SK-N-SH (cell line): Measurements from ENCODE around the gene RANBP2. TPM values are rescaled to one million over a fixed set of nuclear protein-coding genes. Genes with fewer than 3 reads are reported as not detected.

Experiments used
- CTCF ChIA-PET: fragments of 300-600, 350-600 bp; formaldehyde crosslinking; extraction: SDS; loops from one replicate; lab custom pipeline; 2021; lab: Yijun Ruan, JAX
- POLR2A ChIA-PET: fragments of 350-600 bp; sonication (Branson Sonifier 250); formaldehyde crosslinking; extraction: SDS; loops from one replicate; lab custom pipeline; 2020; ENCODE audit warnings: antibody characterized with exemption, inconsistent platforms; lab: Yijun Ruan, JAX
- DNase-seq: peaks from one replicate; pipeline ENCODE4 v3.0.0; 2012
- H2AFZ ChIP-seq: fragments of 200-600 bp; sonication (generic); 2 replicates; pipeline ENCODE4 v1.8.1; 2016; ENCODE audit warnings: antibody characterized with exemption, mild to moderate bottlenecking, low read depth
- H3F3A ChIP-seq: fragments of 200-600 bp; sonication (generic); replicated peaks from 2 replicates; pipeline ENCODE3; 2016; ENCODE audit warnings: antibody characterized with exemption, mild to moderate bottlenecking; ENCODE audit not compliant: insufficient read depth
- H3K27ac ChIP-seq, 2 experiments: fragments of 200-500 bp in 1 of 2; fragments of 200-600 bp in 1 of 2; sonication (Bioruptor generic) in 1 of 2; sonication (generic), shearing (Covaris generic) in 1 of 2; 2 replicates each; pipeline versions ENCODE4 v1.5.1 to v1.6.1; 2014 to 2016; ENCODE audit warnings: low read depth in 2 of 2, inconsistent platforms in 1 of 2, low read length in 1 of 2, mild to moderate bottlenecking in 1 of 2, mixed read lengths in 1 of 2
- H3K27me3 ChIP-seq: fragments of 200-600 bp; sonication (generic), shearing (Covaris generic); 2 replicates; pipeline ENCODE4 v1.6.1; 2016; ENCODE audit warnings: mixed run types; ENCODE audit not compliant: insufficient read depth
- H3K36me3 ChIP-seq, 2 experiments: fragments of 200-500 bp in 1 of 2; fragments of 200-600 bp in 1 of 2; sonication (Bioruptor generic) in 1 of 2; sonication (generic) in 1 of 2; replicated peaks in 1 of 2; 2 replicates each; pipeline versions ENCODE3 to v1.5.1; 2014 to 2016; ENCODE audit warnings: low read length in 1 of 2, mild to moderate bottlenecking in 1 of 2; ENCODE audit not compliant: insufficient read depth in 2 of 2, control insufficient read depth in 1 of 2
- H3K4me1 ChIP-seq, 2 experiments: fragments of 200-500 bp in 1 of 2; fragments of 200-600 bp in 1 of 2; sonication (Bioruptor generic) in 1 of 2; sonication (generic), shearing (Covaris generic) in 1 of 2; 2 replicates each; pipeline versions ENCODE4 v1.5.1 to v1.6.1; 2014 to 2016; ENCODE audit warnings: low read depth in 1 of 2, low read length in 1 of 2, mixed run types in 1 of 2; ENCODE audit not compliant: insufficient read depth in 2 of 2, control insufficient read depth in 1 of 2
- H3K4me2 ChIP-seq: fragments of 200-600 bp; sonication (generic), shearing (Covaris generic); 2 replicates; pipeline ENCODE4 v1.6.1; 2017; ENCODE audit warnings: mixed run types
- H3K4me3 ChIP-seq, 2 experiments: fragments of 200-500 bp in 1 of 2; fragments of 200-600 bp in 1 of 2; sonication (Bioruptor generic) in 1 of 2; sonication (generic), shearing (Covaris generic) in 1 of 2; 2 replicates each; pipeline versions ENCODE4 v1.5.1 to v1.8.1; 2014 to 2016; ENCODE audit warnings: low read depth in 2 of 2, inconsistent platforms in 1 of 2, low read length in 1 of 2, mild to moderate bottlenecking in 1 of 2, mixed read lengths in 1 of 2, moderate library complexity in 1 of 2
- H3K79me2 ChIP-seq: fragments of 200-600 bp; sonication (generic); 2 replicates; pipeline ENCODE4 v1.8.1; 2017; ENCODE audit warnings: mild to moderate bottlenecking; ENCODE audit not compliant: insufficient read depth
- H3K9ac ChIP-seq: fragments of 200-600 bp; sonication (generic); 2 replicates; pipeline ENCODE4 v1.6.1; 2017; ENCODE audit warnings: mixed run types
- H3K9me2 ChIP-seq: fragments of 200-600 bp; sonication (generic); 2 replicates; pipeline ENCODE4 v1.6.1; 2017; ENCODE audit warnings: mixed run types
- H3K9me3 ChIP-seq: fragments of 200-600 bp; sonication (generic); 2 replicates; pipeline ENCODE4 v1.6.1; 2017; ENCODE audit warnings: mixed run types, mild to moderate bottlenecking, moderate library complexity
- H4K20me1 ChIP-seq: fragments of 200-600 bp; sonication (generic); 2 replicates; pipeline ENCODE4 v1.6.1; 2017; ENCODE audit warnings: mild to moderate bottlenecking, mixed run types; ENCODE audit not compliant: insufficient read depth
- CHD2 ChIP-seq: fragments of 150-350 bp; IDR thresholded peaks from 2 replicates; pipeline ENCODE4 v1.6.1; 2018; ENCODE audit warnings: low read length; ENCODE audit not compliant: partially characterized antibody
- EP300 ChIP-seq, 2 experiments: IDR thresholded peaks; 2 replicates each; pipeline versions ENCODE4 v1.4.0 to v1.6.1; 2012; ENCODE audit warnings: borderline replicate concordance in 1 of 2, low read depth in 1 of 2, low read length in 1 of 2
- FOXJ3 ChIP-seq: sonication (generic); formaldehyde crosslinking; IDR thresholded peaks from 2 replicates; pipeline ENCODE4 v1.5.1; 2020; ENCODE audit warnings: mild to moderate bottlenecking, missing genetic modification reagents
- GABPA ChIP-seq: IDR thresholded peaks from 2 replicates; pipeline ENCODE4 v1.4.0; 2012; ENCODE audit warnings: low read depth, mild to moderate bottlenecking
- GATA2 ChIP-seq: sonication (generic); formaldehyde crosslinking; IDR thresholded peaks from 2 replicates; pipeline ENCODE4 v1.5.0; 2020; ENCODE audit warnings: mild to moderate bottlenecking, missing genetic modification reagents
- MEF2A ChIP-seq: IDR thresholded peaks from 2 replicates; pipeline ENCODE4 v1.4.0; 2012; ENCODE audit warnings: low read depth, borderline replicate concordance
- NFIC ChIP-seq: IDR thresholded peaks from 2 replicates; pipeline ENCODE4 v1.4.0; 2012; ENCODE audit warnings: borderline replicate concordance
- POLR2AphosphoS5 ChIP-seq: IDR thresholded peaks from 2 replicates; pipeline ENCODE4 v1.6.1; 2012; ENCODE audit warnings: low read depth, low read length
- RAD21 ChIP-seq: IDR thresholded peaks from 2 replicates; pipeline ENCODE4 v1.6.1; 2012; ENCODE audit warnings: mild to moderate bottlenecking, low read length
- REST ChIP-seq: IDR thresholded peaks from 2 replicates; pipeline ENCODE4 v1.6.1; 2012; ENCODE audit warnings: mild to moderate bottlenecking, low read depth, low read length, moderate library complexity
- RXRA ChIP-seq: IDR thresholded peaks from 2 replicates; pipeline ENCODE4 v1.4.0; 2012; ENCODE audit warnings: low read depth, mild to moderate bottlenecking, borderline replicate concordance
- SMC3 ChIP-seq: IDR thresholded peaks from 2 replicates; pipeline ENCODE4 v1.6.1; 2012; ENCODE audit warnings: low read depth, low read length, improper control_type of control experiment
- TAF1 ChIP-seq: IDR thresholded peaks from 2 replicates; pipeline ENCODE4 v1.6.1; 2012; ENCODE audit warnings: low read depth, mild to moderate bottlenecking, low read length, moderate library complexity, borderline replicate concordance
- ZBTB33 ChIP-seq: IDR thresholded peaks from 2 replicates; pipeline ENCODE4 v1.4.0; 2012; ENCODE audit warnings: low read depth, borderline replicate concordance
- WGBS: methylation state at CpG from one replicate; pipeline ENCODE4 v1.1.6; 2017; ENCODE audit warnings: low lambda C conversion rate; 5-methylcytosine and 5-hydroxymethylcytosine counted together
- polyA plus RNA-seq, 3 experiments: library from polyadenylated mRNA; depleted of rRNA; stranded (reverse); fragments of >200 nt; gene quantifications; 2 replicates each; pipeline ENCODE4 v1.2.3, GENCODE V29; 2012
- TF ChIP-seq, protein P1 (sequence below): fragments of 150-350 bp; IDR thresholded peaks from 2 replicates; pipeline ENCODE4 v1.6.1; 2016; ENCODE audit warnings: mild to moderate bottlenecking, low read depth, low read length

Gene RANBP2
- polyA plus RNA-seq, 1 of the 3 experiments (the other 2 are of a cell fraction) = 3.6 TPM

DNA sequence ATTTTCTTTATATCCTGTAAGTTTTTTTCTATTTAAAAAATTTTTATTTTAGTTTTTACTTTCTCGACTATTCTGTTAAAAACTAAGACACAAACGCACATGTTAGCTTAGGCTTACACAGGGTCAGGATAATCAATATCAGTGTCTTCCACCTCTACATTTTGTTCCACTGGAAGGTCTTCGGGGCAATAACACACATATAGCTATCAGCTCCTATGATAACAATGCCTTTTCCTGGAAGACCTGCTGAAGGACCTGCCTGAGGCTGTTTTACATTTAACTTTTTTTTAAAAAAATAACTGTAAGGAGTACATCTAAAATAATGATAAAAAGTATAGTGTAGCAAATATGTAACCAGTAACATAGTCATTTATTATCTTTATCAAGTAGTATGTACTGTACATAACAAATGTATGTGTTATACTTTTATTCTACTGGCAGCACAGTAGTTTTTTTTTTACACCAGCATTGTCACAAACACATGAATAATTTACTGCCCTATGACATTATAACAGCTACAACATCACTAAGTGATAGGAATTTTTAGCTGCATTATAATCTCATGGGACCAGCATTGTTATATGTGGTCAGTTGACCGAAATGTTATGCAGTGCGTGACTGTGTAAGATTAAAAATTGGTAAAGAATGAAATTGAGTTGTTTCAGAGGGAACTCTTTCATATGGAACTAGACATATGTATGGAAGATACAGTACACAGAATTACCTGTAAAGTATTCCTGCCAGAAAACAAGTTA lies 105.2 kb downstream of the RANBP2 start:
- H3K4me1 ChIP-seq = no peaks in the 10 kb centered on the region
- no peak for DNase-seq
- peaks cover 14% of the 10 kb centered on the region for H3F3A ChIP-seq
- no peak overlapping the region for H3K27ac ChIP-seq
- no peaks in the 10 kb centered on the region for H3K27me3 ChIP-seq
- H3K4me2 ChIP-seq = no peak overlapping the region
- peaks cover 8 to 37% of the 10 kb centered on the region in 2 experiments for H3K36me3 ChIP-seq
- no peak overlapping the region for H2AFZ ChIP-seq
- H3K9me2 ChIP-seq = 0 out of 2 replicates have a peak, but pooled peaks cover 6% of the 10 kb centered on the region
- H3K4me3 ChIP-seq = no peak overlapping the region
- ChIA-PET CTCF (interaction anchor here (0.9 to 1.3 kb wide), 3 partner anchors 9 to 104 kb away, joined by 3 read pairs; no protein-coding TSS in a partner anchor), POLR2A (no interaction called here)
- H3K9ac ChIP-seq = no peak overlapping the region
- H3K9me3 ChIP-seq = no peaks in the 10 kb centered on the region
- no peaks in the 10 kb centered on the region for H3K79me2 ChIP-seq
- H4K20me1 ChIP-seq = no peaks in the 10 kb centered on the region
- 95% methylated on average over 5 of the region's 5 CpGs for WGBS
- TF ChIP-seq TAF1 (no peak), GABPA (no peak), RAD21 (no peak), SMC3 (no peak), REST (no peak), RXRA (no peak), GATA2 (CRISPR knock-in tag) (no peak), POLR2AphosphoS5 (no peak), NFIC (no peak), EP300 (IDR thresholded peaks at IDR 0.05; ENCODE audit: borderline replicate concordance in 1 of 2, low read depth in 1 of 2, low read length in 1 of 2) (no peak), CHD2 (no peak), MEF2A (no peak)

DNA sequence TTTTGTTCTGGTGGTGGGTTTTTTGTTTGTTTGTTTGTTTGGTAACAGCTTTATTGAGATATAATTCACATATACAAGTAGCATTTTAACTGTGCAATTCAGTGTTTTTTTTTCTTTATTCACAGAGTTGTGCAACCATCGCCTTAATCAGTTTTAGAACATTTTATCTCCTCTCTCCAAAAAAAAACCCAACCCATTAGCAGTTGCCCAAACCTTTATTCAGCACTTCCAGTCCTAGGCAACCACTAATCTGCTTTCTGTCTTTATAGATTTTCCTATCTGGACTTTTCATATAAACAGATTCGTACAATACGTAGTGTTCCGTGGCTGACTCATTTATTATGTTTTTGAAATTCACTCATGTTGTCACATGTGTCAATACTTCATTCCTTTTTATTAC lies 106.0 kb downstream of the RANBP2 start:
- H3F3A ChIP-seq = peaks cover 14% of the 10 kb centered on the region
- 69% methylated on average over 4 of the region's 4 CpGs for WGBS
- POLR2A ChIA-PET = no interaction called here
- TF ChIP-seq NFIC (no peak), REST (no peak), TAF1 (no peak), ZBTB33 (no peak), FOXJ3 (CRISPR knock-in tag) (no peak), RXRA (no peak), GATA2 (CRISPR knock-in tag) (no peak)
- TF ChIP-seq, protein P1, sequence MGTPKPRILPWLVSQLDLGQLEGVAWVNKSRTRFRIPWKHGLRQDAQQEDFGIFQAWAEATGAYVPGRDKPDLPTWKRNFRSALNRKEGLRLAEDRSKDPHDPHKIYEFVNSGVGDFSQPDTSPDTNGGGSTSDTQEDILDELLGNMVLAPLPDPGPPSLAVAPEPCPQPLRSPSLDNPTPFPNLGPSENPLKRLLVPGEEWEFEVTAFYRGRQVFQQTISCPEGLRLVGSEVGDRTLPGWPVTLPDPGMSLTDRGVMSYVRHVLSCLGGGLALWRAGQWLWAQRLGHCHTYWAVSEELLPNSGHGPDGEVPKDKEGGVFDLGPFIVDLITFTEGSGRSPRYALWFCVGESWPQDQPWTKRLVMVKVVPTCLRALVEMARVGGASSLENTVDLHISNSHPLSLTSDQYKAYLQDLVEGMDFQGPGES = no peak

More for the DNA sequence above, 106.0 kb downstream of the RANBP2 start:
- Histone ChIP-seq H2AFZ (no peak overlapping the region), H3K27ac (no peak overlapping the region), H3K9me3 (no peaks in the 10 kb centered on the region), H3K27me3 (no peaks in the 10 kb centered on the region), H3K4me3 (no peak overlapping the region), H3K4me1 (no peaks in the 10 kb centered on the region), H3K9ac (no peak overlapping the region), H3K4me2 (no peak overlapping the region), H3K36me3 (peaks cover 7 to 29% of the 10 kb centered on the region in 2 experiments), H3K79me2 (no peaks in the 10 kb centered on the region), H4K20me1 (no peaks in the 10 kb centered on the region), H3K9me2 (0 out of 2 replicates have a peak, but pooled peaks cover 6% of the 10 kb centered on the region)
- DNase-seq = no peak
- CTCF ChIA-PET = no interaction called here
